CD14-positive monocyte (primary cell): ENCODE results near the gene SMNDC1. TPM values are rescaled to one million over a fixed set of nuclear protein-coding genes. Genes with fewer than 3 reads are reported as not detected.

ENCODE experiments used
- DNase-seq, 3 donors: peaks; one replicate each; pipeline ENCODE4 v3.0.0-alpha.2; 2011 to 2022
- H2AFZ ChIP-seq: 2 replicates; pipeline ENCODE4 v1.6.0; 2012; ENCODE audit warnings: mild to moderate bottlenecking, low read depth, low read length, inconsistent platforms; ENCODE audit not compliant: insufficient read depth, poor library complexity, severe bottlenecking
- H3K27ac ChIP-seq, 2 donors: 1 replicate in 1 of 2; 2 replicates in 1 of 2; pipeline ENCODE4 v1.5.1; 2012 to 2013; ENCODE audit warnings: low read length in 2 of 2, control low read depth in 1 of 2, inconsistent platforms in 1 of 2, low read depth in 1 of 2, mild to moderate bottlenecking in 1 of 2
- H3K27me3 ChIP-seq, 2 donors: one replicate each; pipeline versions ENCODE4 v1.6.0 to v1.6.1; 2011 to 2013; ENCODE audit warnings: low read length in 2 of 2; ENCODE audit not compliant: control insufficient read depth in 2 of 2, insufficient read depth in 2 of 2
- H3K36me3 ChIP-seq, 2 donors: replicated peaks in 1 of 2; 1 replicate in 1 of 2; 2 replicates in 1 of 2; pipeline versions ENCODE4 v1.5.1 to v1.6.1; 2012 to 2013; ENCODE audit warnings: low read length in 2 of 2, control low read depth in 1 of 2, inconsistent platforms in 1 of 2, mild to moderate bottlenecking in 1 of 2; ENCODE audit not compliant: insufficient read depth in 2 of 2, control insufficient read depth in 1 of 2
- H3K4me1 ChIP-seq, 2 donors: 1 replicate in 1 of 2; 2 replicates in 1 of 2; pipeline versions ENCODE4 v1.5.1 to v1.6.1; 2012 to 2013; ENCODE audit warnings: low read length in 2 of 2, control low read depth in 1 of 2, inconsistent platforms in 1 of 2, mild to moderate bottlenecking in 1 of 2, moderate library complexity in 1 of 2; ENCODE audit not compliant: insufficient read depth in 2 of 2, control insufficient read depth in 1 of 2
- H3K4me2 ChIP-seq: replicated peaks from 2 replicates; pipeline ENCODE3; 2012; ENCODE audit warnings: low read length, moderate library complexity, mild to moderate bottlenecking; ENCODE audit not compliant: poor library complexity, severe bottlenecking; ENCODE audit errors: extremely low read depth
- H3K4me3 ChIP-seq, 3 experiments: fragments of 200-600 bp in 1 of 3; sonication (generic) in 1 of 3; replicated peaks in 1 of 3; 1 replicate in 2 of 3; 2 replicates in 1 of 3; pipeline ENCODE4 v1.5.1; 2011 to 2013; ENCODE audit warnings: low read length in 3 of 3, mild to moderate bottlenecking in 3 of 3, control low read depth in 2 of 3, low read depth in 2 of 3, inconsistent platforms in 1 of 3, moderate library complexity in 1 of 3
- H3K79me2 ChIP-seq: 2 replicates; pipeline ENCODE4 v1.6.0; 2012; ENCODE audit warnings: mild to moderate bottlenecking, control low read depth, inconsistent platforms, low read length, moderate library complexity; ENCODE audit not compliant: insufficient read depth
- H3K9ac ChIP-seq: 2 replicates; pipeline ENCODE4 v1.6.0; 2017; ENCODE audit warnings: low read length, mild to moderate bottlenecking; ENCODE audit not compliant: insufficient read depth, poor library complexity, severe bottlenecking
- H3K9me3 ChIP-seq, 2 donors: replicated peaks in 1 of 2; 1 replicate in 1 of 2; 2 replicates in 1 of 2; pipeline versions ENCODE4 v1.5.1 to v1.6.1; 2012 to 2013; ENCODE audit warnings: low read length in 2 of 2, control low read depth in 1 of 2; ENCODE audit not compliant: control insufficient read depth in 1 of 2, insufficient read depth in 1 of 2
- H4K20me1 ChIP-seq: 2 replicates; pipeline ENCODE4 v1.6.0; 2012; ENCODE audit warnings: mild to moderate bottlenecking, low read length, control low read depth, moderate library complexity; ENCODE audit not compliant: insufficient read depth
- H3K27ac Mint-ChIP-seq, 7 donors: one replicate each; pipeline ENCODE4 v1.8.0; 2020; ENCODE audit warnings: mild to moderate bottlenecking in 7 of 7, mixed read lengths in 7 of 7, moderate library complexity in 6 of 7, inconsistent platforms in 2 of 7
- H3K27me3 Mint-ChIP-seq, 3 donors: one replicate each; pipeline ENCODE4 v1.8.0; 2021 to 2022; ENCODE audit warnings: low read depth in 3 of 3, mild to moderate bottlenecking in 3 of 3, mixed read lengths in 3 of 3, moderate library complexity in 3 of 3, inconsistent platforms in 1 of 3
- H3K36me3 Mint-ChIP-seq, 2 donors: one replicate each; pipeline ENCODE4 v1.8.0; 2020; ENCODE audit warnings: mixed read lengths in 2 of 2, inconsistent platforms in 1 of 2, mild to moderate bottlenecking in 1 of 2
- H3K4me1 Mint-ChIP-seq: one replicate; pipeline ENCODE4 v1.8.0; 2020; ENCODE audit warnings: mild to moderate bottlenecking, mixed read lengths
- H3K4me3 Mint-ChIP-seq, 2 donors: one replicate each; pipeline ENCODE4 v1.8.0; 2020; ENCODE audit warnings: mild to moderate bottlenecking in 2 of 2, mixed read lengths in 2 of 2, moderate library complexity in 1 of 2
- H3K9me3 Mint-ChIP-seq, 7 donors: one replicate each; pipeline ENCODE4 v1.8.0; 2020 to 2022; ENCODE audit warnings: mixed read lengths in 7 of 7, mild to moderate bottlenecking in 6 of 7, moderate library complexity in 6 of 7, inconsistent platforms in 2 of 7
- CTCF ChIP-seq: fragments of 200-600 bp; IDR thresholded peaks from one replicate; pipeline ENCODE4 v1.8.0; 2022; ENCODE audit warnings: antibody characterized with exemption, mild to moderate bottlenecking
- WGBS: methylation state at CpG from one replicate; pipeline ENCODE4 v1.1.5; 2013; ENCODE audit warnings: missing lambda C conversion rate; ENCODE audit not compliant: insufficient coverage; 5-methylcytosine and 5-hydroxymethylcytosine counted together
- intact Hi-C, 2 donors: fragments of 100-400 bp; cut with micrococcal nuclease; formaldehyde crosslinking; loops; one replicate each; pipeline versions ENCODE4 v1.15.0 to v1.15.1; 2023
- polyA plus RNA-seq, 3 donors: library from polyadenylated mRNA; depleted of rRNA in 1 of 3; unstranded in 2 of 3; stranded (reverse) in 1 of 3; fragments of 300-500 nt in 2 of 3; fragments of >200 nt in 1 of 3; fragmentation: Illumina TruSeq in 2 of 3; gene quantifications; 1 replicate in 2 of 3; 2 replicates in 1 of 3; pipeline ENCODE4 v1.2.3, GENCODE V29; 2012 to 2021

SMNDC1 gene
- polyA plus RNA-seq, 3 donors: 15.6 to 18.2 (median 16.4) TPM

GRCh38 chr10:110321869-110322620, 17.3 kb upstream of the SMNDC1 start:
- intact Hi-C loops: no loop called here
- WGBS: 92% methylated on average over 5 of the region's 6 CpGs
- Histone ChIP-seq H3K79me2 (no peaks in the 10 kb centered on the region), H3K9ac (no peak overlapping the region), H3K4me2 (no peak overlapping the region), H2AFZ (no peak overlapping the region), H3K4me1 (no peaks in the 10 kb centered on the region), H3K9me3 (no peaks in the 10 kb centered on the region), H4K20me1 (no peaks in the 10 kb centered on the region), H3K36me3 (no peaks in the 10 kb centered on the region), H3K27ac (no peak overlapping the region), H3K4me3 (no peak overlapping the region), H3K27me3 (no peaks in the 10 kb centered on the region)
- Mint-ChIP-seq H3K27me3 (peaks cover 0 to 4% (median 0%) of the 10 kb centered on the region in 3 donors), H3K4me1 (peaks cover 1% of the 10 kb centered on the region), H3K27ac (no peak overlapping the region), H3K36me3 (no peaks in the 10 kb centered on the region), H3K9me3 (peaks cover 0 to 8% (median 6%) of the 10 kb centered on the region in 7 donors), H3K4me3 (no peak overlapping the region)
- no peak for DNase-seq
- TF ChIP-seq CTCF: no peak

- Mint-ChIP-seq H3K4me1 (no peaks in the 10 kb centered on the region), H3K27me3 (peaks cover 0 to 4% (median under 1%) of the 10 kb centered on the region in 3 donors), H3K36me3 (no peaks in the 10 kb centered on the region), H3K27ac (no peak overlapping the region), H3K4me3 (no peak overlapping the region), H3K9me3 (peaks cover 0 to 8% (median 5%) of the 10 kb centered on the region in 7 donors)
- Histone ChIP-seq H3K9me3 (no peaks in the 10 kb centered on the region), H3K27ac (no peak overlapping the region), H3K36me3 (no peaks in the 10 kb centered on the region), H3K79me2 (no peaks in the 10 kb centered on the region), H3K4me1 (no peaks in the 10 kb centered on the region), H3K9ac (no peak overlapping the region), H3K4me3 (no peak overlapping the region), H3K4me2 (no peak overlapping the region), H4K20me1 (no peaks in the 10 kb centered on the region), H2AFZ (no peak overlapping the region), H3K27me3 (no peaks in the 10 kb centered on the region)
- WGBS: 95% methylated on average over 11 of the region's 15 CpGs
- no peak for TF ChIP-seq CTCF
- DNase-seq: no peak
- intact Hi-C loops: no loop called here
These were observed 13.4 kb upstream of the SMNDC1 start for GRCh38 chr10:110317866-110318850.
